HG02642 (cell line): Measurements from ENCODE around the gene ZNF610.
"Not testable (repeated sequence)": the region's sequence is repeated elsewhere in the genome, so short reads cannot be mapped to it uniquely, and the experiment has no call there.

Experiments
- ATAC-seq: cut with Tn5 transposase; IDR thresholded peaks from one replicate; pipeline ENCODE4 v1.9.1; 2021; ENCODE audit warnings: mild to moderate bottlenecking; ENCODE audit not compliant: unreplicated experiment, poor library complexity

Gene ZNF610

GRCh38 chr19:52336117-52336790, at the start of gene ZNF610:
Gene ZNF610 (plus strand): TSS chr19:52336243. CDS start chr19:52349173, 12,930 bp downstream.
- ATAC-seq: peak; percentile 81

- ATAC-seq: no peak
Observed at GRCh38 chr19:52286256-52286655, 49.8 kb upstream of the ZNF610 start.

- ATAC-seq: no peak
Observed at GRCh38 chr19:52291781-52292180, 44.3 kb upstream of the ZNF610 start.

GRCh38 chr19:52292946-52293345, 43.1 kb upstream of the ZNF610 start:
- ATAC-seq: not testable (repeated sequence)

- ATAC-seq: peak; percentile 19
Observed at GRCh38 chr19:52296400-52296772, 39.7 kb upstream of the ZNF610 start.

GRCh38 chr19:52296773-52297600, 39.1 kb upstream of the ZNF610 start, which contains the start of gene ZNF480:
Gene ZNF480 (plus strand): TSS chr19:52297169. CDS start chr19:52300413, 3,244 bp downstream.
- ATAC-seq: peak; percentile 61

GRCh38 chr19:52297601-52298364, 38.3 kb upstream of the ZNF610 start:
- peak; percentile 25 for ATAC-seq

GRCh38 chr19:52307275-52307674, 28.8 kb upstream of the ZNF610 start:
- ATAC-seq: no peak

DNA sequence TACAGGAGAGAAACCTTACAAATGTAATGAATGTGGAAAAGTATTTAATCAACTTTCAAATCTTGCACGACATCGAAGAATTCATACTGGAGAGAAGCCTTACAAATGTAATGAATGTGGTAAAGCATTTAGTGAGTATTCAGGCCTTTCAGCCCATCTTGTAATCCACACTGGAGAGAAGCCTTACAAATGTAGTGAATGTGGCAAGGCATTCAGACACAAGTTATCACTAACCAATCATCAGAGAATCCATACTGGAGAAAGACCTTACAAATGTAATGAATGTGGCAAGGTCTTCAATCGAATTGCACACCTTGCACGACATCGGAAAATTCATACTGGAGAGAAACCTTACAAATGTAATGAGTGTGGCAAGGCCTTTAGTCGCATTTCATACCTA, 13.6 kb upstream of the ZNF610 start:
- ATAC-seq: no peak

- no peak for ATAC-seq
Observed at GRCh38 chr19:52331757-52332156, 4.3 kb upstream of the ZNF610 start.

DNA sequence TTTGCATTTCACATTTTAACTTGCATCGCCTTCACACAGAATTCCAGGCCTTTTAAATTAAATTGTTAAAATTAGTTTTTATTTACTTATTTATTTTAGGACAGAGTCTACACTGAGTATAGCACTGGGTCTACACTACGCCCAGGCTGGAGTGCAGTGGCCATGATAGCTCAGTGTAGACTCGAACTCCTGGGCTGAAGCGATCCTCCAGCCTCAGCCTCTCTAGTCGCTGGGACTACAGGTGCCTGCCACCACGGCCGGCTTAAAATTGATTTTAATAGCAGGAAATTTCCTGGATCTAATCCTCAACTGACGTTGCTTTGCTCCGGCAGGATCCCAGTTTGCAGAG, 301 bp upstream of the ZNF610 start:
- no peak for ATAC-seq

DNA sequence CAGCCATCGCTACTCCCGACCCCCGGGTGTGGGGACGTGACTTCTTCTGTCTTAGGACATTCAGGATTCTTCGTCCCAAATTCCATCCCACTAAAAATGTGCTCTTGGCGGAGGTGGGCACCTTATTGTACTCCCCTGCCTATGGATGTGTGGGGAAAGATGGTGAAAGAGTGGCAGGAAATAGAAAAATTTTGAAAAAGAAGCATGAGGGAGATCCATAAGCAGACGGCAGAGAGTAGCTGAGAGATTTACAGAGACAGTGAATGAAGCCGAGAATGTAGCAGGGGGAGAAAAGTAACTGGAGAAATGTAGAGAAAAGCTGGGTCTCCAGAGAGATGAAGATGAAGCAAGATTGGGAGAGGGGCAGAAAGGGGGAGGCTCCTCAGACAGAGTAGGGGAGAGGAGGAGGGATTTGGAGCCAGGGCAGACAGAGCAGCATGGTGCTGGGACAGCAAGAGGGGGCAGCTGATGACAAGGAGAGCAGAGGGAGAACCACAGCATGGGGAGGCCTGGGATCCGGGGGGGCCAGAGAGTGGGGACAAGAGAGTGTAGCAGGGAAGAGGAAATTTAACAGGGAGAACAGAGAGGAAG, 843 bp downstream of the ZNF610 start:
- no peak for ATAC-seq

- not testable (repeated sequence) for ATAC-seq
Observed at GRCh38 chr19:52339022-52339421, 3.0 kb downstream of the ZNF610 start.

GRCh38 chr19:52343548-52343947, 7.5 kb downstream of the ZNF610 start:
- no peak for ATAC-seq

DNA sequence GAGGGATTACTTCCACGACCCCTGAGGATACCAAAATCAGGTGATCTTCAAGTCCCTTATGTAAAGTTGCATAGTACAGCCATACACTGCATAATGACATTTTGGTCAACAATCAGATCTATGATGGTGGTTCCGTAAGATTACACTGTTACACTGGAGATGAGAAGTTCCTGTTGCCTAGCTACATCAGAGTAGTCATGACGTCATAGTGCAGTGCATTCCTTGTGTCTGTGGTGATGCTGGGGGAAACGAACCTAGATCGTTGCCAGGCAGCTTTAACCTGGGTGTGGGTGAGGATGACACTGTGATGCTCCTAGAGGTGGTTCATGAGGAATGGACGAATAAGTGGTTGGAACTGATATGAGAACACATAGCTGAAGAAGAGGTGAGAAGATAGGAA, 9.1 kb downstream of the ZNF610 start:
- ATAC-seq: no peak

DNA sequence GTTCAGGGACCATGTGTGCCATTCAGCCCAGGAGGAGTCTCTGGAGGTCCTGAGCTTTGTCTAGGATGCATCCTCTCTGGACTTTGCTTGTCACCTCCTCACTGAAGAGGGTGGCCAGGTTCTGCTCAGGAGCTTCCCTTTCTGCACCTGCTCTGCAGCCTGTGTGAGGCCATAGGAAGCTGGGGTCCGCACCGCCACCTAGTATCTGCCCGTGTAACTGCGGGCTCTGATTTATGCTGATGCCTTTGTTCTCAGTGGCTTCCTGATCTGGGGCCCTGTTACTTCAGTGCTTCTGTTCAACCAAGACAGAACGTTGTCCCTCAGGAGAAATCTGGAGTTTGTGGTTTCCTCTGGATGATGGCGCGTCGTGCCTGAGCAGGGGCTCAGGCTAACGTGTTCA, 15.5 kb downstream of the ZNF610 start:
- ATAC-seq: no peak

- ATAC-seq: no peak
Observed at GRCh38 chr19:52366414-52366824, 30.4 kb downstream of the ZNF610 start.

GRCh38 chr19:52369559-52370340, 33.7 kb downstream of the ZNF610 start, which contains the start of gene ZNF880:
Gene ZNF880 (plus strand): TSS chr19:52369923. CDS start chr19:52369966, 43 bp downstream.
- peak; percentile 91 for ATAC-seq

DNA sequence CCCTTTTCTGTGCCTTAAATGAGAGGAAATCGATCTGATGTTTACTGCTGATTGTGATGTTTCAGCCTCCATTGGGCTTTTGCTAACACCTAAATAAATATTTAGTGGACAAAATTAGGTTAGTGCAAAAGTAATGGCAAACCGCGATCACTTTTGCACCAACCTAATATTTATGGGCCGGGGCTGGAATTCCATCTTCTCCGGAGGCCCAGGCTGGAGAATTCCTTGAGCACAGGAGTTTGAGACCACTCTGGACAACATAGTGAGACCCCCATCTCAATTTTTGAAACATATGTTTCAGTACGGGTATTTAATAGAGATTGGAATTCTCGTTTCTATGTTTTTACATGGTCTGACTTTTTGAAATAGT, 34.3 kb downstream of the ZNF610 start:
- ATAC-seq: no peak

GRCh38 chr19:52391135-52391534, 55.1 kb downstream of the ZNF610 start:
- no peak for ATAC-seq
